IMR-90 (cell line): Measurements from ENCODE around the gene CERS6. TPM values are rescaled to one million over a fixed set of nuclear protein-coding genes. Genes with fewer than 3 reads are reported as not detected.

ENCODE experiments used
- ATAC-seq: fragments of 200-7000 bp; cut with Tn5 transposase; 2 replicates; pipeline ENCODE4 v1.9.1; 2020; ENCODE audit warnings: low read depth, mild to moderate bottlenecking, moderate library complexity
- BruUV-seq: library from RNA; stranded (reverse); fragments of 400-500 nt; replicated peaks from 2 replicates; lab custom pipeline; 2021; lab: Mats Ljungman, UMichigan
- CTCF ChIA-PET: fragments of 300-600 bp; formaldehyde crosslinking; extraction: SDS; loops from one replicate; lab custom pipeline; 2021; ENCODE audit warnings: antibody characterized with exemption; lab: Yijun Ruan, JAX
- POLR2A ChIA-PET: fragments of 300-600 bp; sonication (Branson Sonifier 250); formaldehyde crosslinking; loops from one replicate; lab custom pipeline; 2022; ENCODE audit warnings: antibody characterized with exemption; ENCODE audit not compliant: unreplicated experiment; lab: Charles Lee
- DNase-seq: peaks from one replicate; pipeline ENCODE4 v3.0.0; 2013
- H2AFZ ChIP-seq: replicated peaks from 2 replicates; pipeline ENCODE3; 2013; ENCODE audit warnings: low read length, mild to moderate bottlenecking; ENCODE audit not compliant: poor library complexity
- H2AK5ac ChIP-seq: 2 replicates; pipeline ENCODE4 v1.6.1; 2013; ENCODE audit warnings: low read depth, low read length, inconsistent platforms
- H2AK9ac ChIP-seq: replicated peaks from 2 replicates; pipeline ENCODE3; 2013; ENCODE audit warnings: mild to moderate bottlenecking, low read depth, low read length, moderate library complexity; ENCODE audit not compliant: poor library complexity
- H2BK120ac ChIP-seq: 2 replicates; pipeline ENCODE4 v1.6.1; 2013; ENCODE audit warnings: low read depth, low read length, inconsistent platforms
- H2BK15ac ChIP-seq: 3 replicates; pipeline ENCODE4 v1.6.1; 2013; ENCODE audit warnings: low read depth, low read length, inconsistent platforms
- H2BK20ac ChIP-seq: 2 replicates; pipeline ENCODE4 v1.6.1; 2013; ENCODE audit warnings: low read depth, mild to moderate bottlenecking, inconsistent platforms, low read length, moderate library complexity
- H2BK5ac ChIP-seq: 2 replicates; pipeline ENCODE4 v1.6.1; 2013; ENCODE audit warnings: mild to moderate bottlenecking, low read depth, low read length, inconsistent platforms; ENCODE audit not compliant: poor library complexity, severe bottlenecking
- H3K14ac ChIP-seq: replicated peaks from 2 replicates; pipeline ENCODE4 v1.6.1; 2013; ENCODE audit warnings: low read depth, low read length, inconsistent platforms
- H3K18ac ChIP-seq: 2 replicates; pipeline ENCODE4 v1.6.1; 2013; ENCODE audit warnings: low read depth, low read length, control low read depth
- H3K23ac ChIP-seq: 2 replicates; pipeline ENCODE4 v1.6.1; 2013; ENCODE audit warnings: low read depth, low read length, inconsistent platforms
- H3K27ac ChIP-seq: 2 replicates; pipeline ENCODE4 v1.5.1; 2013; ENCODE audit warnings: mild to moderate bottlenecking, control low read depth, low read length; ENCODE audit not compliant: insufficient read depth
- H3K27me3 ChIP-seq: 2 replicates; pipeline ENCODE4 v1.6.1; 2013; ENCODE audit warnings: low read length; ENCODE audit not compliant: control insufficient read depth, insufficient read depth
- H3K36me3 ChIP-seq: 2 replicates; pipeline ENCODE4 v1.6.1; 2013; ENCODE audit warnings: low read length, mixed read lengths; ENCODE audit not compliant: control insufficient read depth, insufficient read depth
- H3K4ac ChIP-seq: 2 replicates; pipeline ENCODE4 v1.6.1; 2013; ENCODE audit warnings: low read depth, low read length, inconsistent platforms
- H3K4me1 ChIP-seq: 2 replicates; pipeline ENCODE4 v1.6.1; 2013; ENCODE audit warnings: low read length, mixed read lengths; ENCODE audit not compliant: control insufficient read depth, insufficient read depth
- H3K4me2 ChIP-seq: 2 replicates; pipeline ENCODE4 v1.6.1; 2013; ENCODE audit warnings: low read depth, mild to moderate bottlenecking, control low read depth, low read length, moderate library complexity
- H3K4me3 ChIP-seq: 2 replicates; pipeline ENCODE4 v1.5.1; 2013; ENCODE audit warnings: low read depth, mild to moderate bottlenecking, control low read depth, low read length, moderate library complexity; ENCODE audit not compliant: insufficient read depth
- H3K56ac ChIP-seq: 2 replicates; pipeline ENCODE4 v1.6.1; 2013; ENCODE audit warnings: low read length, inconsistent platforms; ENCODE audit not compliant: insufficient read depth; ENCODE audit errors: extremely low read depth
- H3K79me1 ChIP-seq, 2 experiments: 2 replicates each; pipeline ENCODE4 v1.6.1; 2013; ENCODE audit warnings: low read length in 2 of 2, inconsistent platforms in 1 of 2, low read depth in 1 of 2
- H3K9ac ChIP-seq: 2 replicates; pipeline ENCODE4 v1.6.1; 2013; ENCODE audit warnings: low read depth, low read length, control low read depth
- H3K9me1 ChIP-seq: 2 replicates; pipeline ENCODE4 v1.6.1; 2013; ENCODE audit warnings: low read length, inconsistent platforms; ENCODE audit not compliant: insufficient read depth
- H3K9me3 ChIP-seq: 2 replicates; pipeline ENCODE4 v1.6.1; 2013; ENCODE audit warnings: low read length; ENCODE audit not compliant: control insufficient read depth, insufficient read depth
- H4K20me1 ChIP-seq: 2 replicates; pipeline ENCODE4 v1.6.1; 2013; ENCODE audit warnings: low read length, inconsistent platforms; ENCODE audit not compliant: insufficient read depth
- H4K5ac ChIP-seq: 2 replicates; pipeline ENCODE4 v1.6.1; 2013; ENCODE audit warnings: mild to moderate bottlenecking, low read depth, low read length, control low read depth
- H4K8ac ChIP-seq, 2 experiments: 2 replicates each; pipeline ENCODE4 v1.6.1; 2013; ENCODE audit warnings: low read depth in 2 of 2, low read length in 2 of 2, control low read depth in 1 of 2, inconsistent platforms in 1 of 2
- H4K91ac ChIP-seq: 2 replicates; pipeline ENCODE4 v1.6.1; 2013; ENCODE audit warnings: low read depth, low read length, inconsistent platforms; ENCODE audit not compliant: insufficient read depth
- BHLHE40 ChIP-seq: fragments of 150-350 bp; IDR thresholded peaks from 2 replicates; pipeline ENCODE4 v1.6.1; 2016; ENCODE audit warnings: mild to moderate bottlenecking, low read depth, low read length
- CEBPB ChIP-seq: IDR thresholded peaks from 2 replicates; pipeline ENCODE4 v1.6.1; 2012; ENCODE audit warnings: low read depth, low read length, improper control_type of control experiment
- CHD1 ChIP-seq: IDR thresholded peaks from 2 replicates; pipeline ENCODE4 v1.6.1; 2012; ENCODE audit warnings: low read depth, low read length, improper control_type of control experiment
- FOS ChIP-seq: fragments of 150-350 bp; IDR thresholded peaks from 2 replicates; pipeline ENCODE4 v1.6.1; 2016; ENCODE audit warnings: low read depth, low read length
- MAFK ChIP-seq: IDR thresholded peaks from 2 replicates; pipeline ENCODE4 v1.6.1; 2012; ENCODE audit warnings: low read depth, low read length, improper control_type of control experiment
- MAZ ChIP-seq: IDR thresholded peaks from 2 replicates; pipeline ENCODE4 v1.6.1; 2012; ENCODE audit warnings: low read depth, mild to moderate bottlenecking, low read length, improper control_type of control experiment, moderate library complexity, borderline replicate concordance
- MXI1 ChIP-seq: IDR thresholded peaks from 2 replicates; pipeline ENCODE4 v1.6.1; 2012; ENCODE audit warnings: low read depth, mild to moderate bottlenecking, low read length, moderate library complexity, borderline replicate concordance
- NFE2L2 ChIP-seq: fragments of 150-350 bp; IDR thresholded peaks from 2 replicates; pipeline ENCODE4 v1.6.1; 2016; ENCODE audit warnings: low read depth, mild to moderate bottlenecking, low read length
- POLR2A ChIP-seq: IDR thresholded peaks from 2 replicates; pipeline ENCODE4 v1.6.1; 2012; ENCODE audit warnings: mild to moderate bottlenecking, low read depth, low read length
- RAD21 ChIP-seq: IDR thresholded peaks from 2 replicates; pipeline ENCODE4 v1.6.1; 2012; ENCODE audit warnings: low read length, improper control_type of control experiment
- RCOR1 ChIP-seq: IDR thresholded peaks from 2 replicates; pipeline ENCODE4 v1.6.1; 2012; ENCODE audit warnings: mild to moderate bottlenecking, low read length, improper control_type of control experiment; ENCODE audit not compliant: insufficient replicate concordance
- RFX5 ChIP-seq: IDR thresholded peaks from 2 replicates; pipeline ENCODE4 v1.8.0; 2012; ENCODE audit warnings: low read depth, mild to moderate bottlenecking, low read length, moderate library complexity
- SMC3 ChIP-seq: fragments of 150-350 bp; IDR thresholded peaks from 2 replicates; pipeline ENCODE4 v1.6.1; 2016; ENCODE audit warnings: low read depth, mild to moderate bottlenecking, antibody characterized with exemption, low read length, moderate library complexity
- WGBS, 2 experiments: methylation state at CpG; one replicate each; pipeline versions ENCODE4 v1.1.5 to v1.1.7; 2013; ENCODE audit warnings: missing lambda C conversion rate in 2 of 2; ENCODE audit not compliant: insufficient read length in 1 of 2; ENCODE audit errors: extremely low coverage in 2 of 2; 5-methylcytosine and 5-hydroxymethylcytosine counted together
- dilution Hi-C: fragments of 300-500 bp; cut with HindIII; formaldehyde crosslinking; loops from one replicate; pipeline ENCODE4 v1.14.3; 2018; ENCODE audit warnings: low sequenced_read_pairs; ENCODE audit not compliant: unreplicated experiment
- in situ Hi-C: fragments of 300-500 bp; cut with MboI; formaldehyde crosslinking; loops from 3 replicates; pipeline ENCODE4 v1.14.3; 2019; ENCODE audit warnings: low sequenced_read_pairs, inconsistent platforms, mixed read lengths
- intact Hi-C: fragments of 100-400 bp; cut with micrococcal nuclease; formaldehyde crosslinking; loops from 2 replicates; pipeline ENCODE4 v1.10.0; 2022
- polyA plus RNA-seq, 3 experiments: library from polyadenylated mRNA; depleted of rRNA; stranded (reverse); fragments of >200 nt; gene quantifications; 2 replicates each; pipeline ENCODE4 v1.2.3, GENCODE V29; 2012; ENCODE audit warnings: low replicate concordance in 1 of 3
- total RNA-seq: library from RNA; depleted of rRNA; stranded (reverse); fragments of >200 nt; gene quantifications from 2 replicates; pipeline ENCODE4 v1.2.3, GENCODE V29; 2012
- TF ChIP-seq, protein P1 (sequence below): fragments of 150-350 bp; IDR thresholded peaks from 2 replicates; pipeline ENCODE4 v1.6.1; 2017; ENCODE audit warnings: mild to moderate bottlenecking, antibody characterized with exemption, low read length, low read depth
- TF ChIP-seq, protein P2 (sequence below): conservative IDR thresholded peaks from 2 replicates; pipeline ENCODE4 v1.5.1; 2012; ENCODE audit warnings: mild to moderate bottlenecking, low read depth, low read length, improper control_type of control experiment
- TF ChIP-seq, protein P3 (sequence below): fragments of 150-350 bp; IDR thresholded peaks from 2 replicates; pipeline ENCODE4 v1.6.1; 2016; ENCODE audit warnings: low read depth, mild to moderate bottlenecking, low read length, moderate library complexity, borderline replicate concordance

The CERS6 gene
- total and polyA plus RNA-seq, 2 of the 4 experiments (the other 2 are of a cell fraction) = 2.1 to 5.7 TPM

DNA sequence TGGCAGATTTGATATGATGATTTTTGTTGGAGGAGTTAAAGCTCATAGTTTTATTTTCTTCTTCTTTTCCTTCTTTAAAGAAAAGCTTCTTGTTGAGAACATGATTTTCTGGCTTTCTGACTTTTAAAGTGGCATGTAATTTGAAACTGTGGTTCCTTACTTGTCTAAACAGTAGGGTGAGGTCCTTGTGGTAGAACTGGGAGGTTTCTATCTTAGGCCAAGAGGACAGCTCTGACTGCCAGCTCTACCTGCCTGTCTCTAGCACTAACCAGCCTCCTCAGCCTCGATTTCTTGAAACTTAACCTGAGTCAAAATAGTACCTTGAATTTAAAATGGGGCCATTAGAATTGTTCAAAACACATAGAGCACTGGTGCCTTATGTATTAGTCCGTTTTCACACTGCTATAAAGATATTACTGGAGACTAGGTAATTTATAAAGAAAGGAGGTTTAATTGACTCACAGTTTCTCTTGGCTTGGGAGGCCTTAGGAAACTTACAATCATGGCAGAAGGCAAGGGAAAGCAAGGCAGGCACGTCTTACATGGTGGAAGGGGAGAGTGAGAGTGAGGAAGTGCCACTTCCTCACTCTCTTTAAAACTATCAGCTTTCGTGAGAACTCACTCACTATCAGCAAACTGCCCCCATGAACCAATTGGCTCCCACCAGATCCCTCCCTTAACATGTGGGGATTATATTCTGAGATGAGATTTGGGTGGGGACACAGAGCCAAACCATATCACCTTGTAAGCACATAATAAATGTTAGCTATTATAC, 119.0 kb downstream of the CERS6 start:
- H3K9me1 ChIP-seq = no peaks in the 10 kb centered on the region
- no peaks in the 10 kb centered on the region for H3K79me1 ChIP-seq
- H3K14ac ChIP-seq = no peak overlapping the region
- no peaks in the 10 kb centered on the region for H3K27me3 ChIP-seq
- H3K27ac ChIP-seq = no peak overlapping the region
- intact Hi-C loops (no loop called here), in situ Hi-C loops (no loop called here), dilution Hi-C loops (no loop called here)
- H4K5ac ChIP-seq = no peak overlapping the region
- peak; percentile 27; the same call in 1 of the 2 replicates for ATAC-seq
- H3K23ac ChIP-seq = no peak overlapping the region
- H2BK120ac ChIP-seq = no peak overlapping the region
- H3K56ac ChIP-seq = no peak overlapping the region
- H2BK5ac ChIP-seq = no peak overlapping the region
- no peak overlapping the region for H2AFZ ChIP-seq
- no peak overlapping the region for H3K18ac ChIP-seq
- H3K4me2 ChIP-seq = no peak overlapping the region
- H3K4me1 ChIP-seq = no peaks in the 10 kb centered on the region
- no TSS peak for BruUV-seq
- no peaks in the 10 kb centered on the region for H4K20me1 ChIP-seq
- TF ChIP-seq MXI1 (no peak), CHD1 (no peak), CEBPB (no peak), RAD21 (no peak), RFX5 (no peak), BHLHE40 (no peak), SMC3 (no peak), NFE2L2 (no peak), MAFK (no peak), FOS (no peak), RCOR1 (no peak), POLR2A (no peak), MAZ (no peak)
- TF ChIP-seq, protein P1, sequence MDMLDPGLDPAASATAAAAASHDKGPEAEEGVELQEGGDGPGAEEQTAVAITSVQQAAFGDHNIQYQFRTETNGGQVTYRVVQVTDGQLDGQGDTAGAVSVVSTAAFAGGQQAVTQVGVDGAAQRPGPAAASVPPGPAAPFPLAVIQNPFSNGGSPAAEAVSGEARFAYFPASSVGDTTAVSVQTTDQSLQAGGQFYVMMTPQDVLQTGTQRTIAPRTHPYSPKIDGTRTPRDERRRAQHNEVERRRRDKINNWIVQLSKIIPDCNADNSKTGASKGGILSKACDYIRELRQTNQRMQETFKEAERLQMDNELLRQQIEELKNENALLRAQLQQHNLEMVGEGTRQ = no peak
- TF ChIP-seq, protein P2, sequence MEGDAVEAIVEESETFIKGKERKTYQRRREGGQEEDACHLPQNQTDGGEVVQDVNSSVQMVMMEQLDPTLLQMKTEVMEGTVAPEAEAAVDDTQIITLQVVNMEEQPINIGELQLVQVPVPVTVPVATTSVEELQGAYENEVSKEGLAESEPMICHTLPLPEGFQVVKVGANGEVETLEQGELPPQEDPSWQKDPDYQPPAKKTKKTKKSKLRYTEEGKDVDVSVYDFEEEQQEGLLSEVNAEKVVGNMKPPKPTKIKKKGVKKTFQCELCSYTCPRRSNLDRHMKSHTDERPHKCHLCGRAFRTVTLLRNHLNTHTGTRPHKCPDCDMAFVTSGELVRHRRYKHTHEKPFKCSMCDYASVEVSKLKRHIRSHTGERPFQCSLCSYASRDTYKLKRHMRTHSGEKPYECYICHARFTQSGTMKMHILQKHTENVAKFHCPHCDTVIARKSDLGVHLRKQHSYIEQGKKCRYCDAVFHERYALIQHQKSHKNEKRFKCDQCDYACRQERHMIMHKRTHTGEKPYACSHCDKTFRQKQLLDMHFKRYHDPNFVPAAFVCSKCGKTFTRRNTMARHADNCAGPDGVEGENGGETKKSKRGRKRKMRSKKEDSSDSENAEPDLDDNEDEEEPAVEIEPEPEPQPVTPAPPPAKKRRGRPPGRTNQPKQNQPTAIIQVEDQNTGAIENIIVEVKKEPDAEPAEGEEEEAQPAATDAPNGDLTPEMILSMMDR = no peak
- TF ChIP-seq, protein P3, sequence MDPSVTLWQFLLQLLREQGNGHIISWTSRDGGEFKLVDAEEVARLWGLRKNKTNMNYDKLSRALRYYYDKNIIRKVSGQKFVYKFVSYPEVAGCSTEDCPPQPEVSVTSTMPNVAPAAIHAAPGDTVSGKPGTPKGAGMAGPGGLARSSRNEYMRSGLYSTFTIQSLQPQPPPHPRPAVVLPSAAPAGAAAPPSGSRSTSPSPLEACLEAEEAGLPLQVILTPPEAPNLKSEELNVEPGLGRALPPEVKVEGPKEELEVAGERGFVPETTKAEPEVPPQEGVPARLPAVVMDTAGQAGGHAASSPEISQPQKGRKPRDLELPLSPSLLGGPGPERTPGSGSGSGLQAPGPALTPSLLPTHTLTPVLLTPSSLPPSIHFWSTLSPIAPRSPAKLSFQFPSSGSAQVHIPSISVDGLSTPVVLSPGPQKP = no peak
- no peaks in the 10 kb centered on the region for H3K36me3 ChIP-seq
- ChIA-PET CTCF (no interaction called here), POLR2A (no interaction called here)
- no peak overlapping the region for H3K4me3 ChIP-seq
- H2BK15ac ChIP-seq = no peak overlapping the region
- no peak overlapping the region for H4K91ac ChIP-seq
- no peaks in the 10 kb centered on the region for H3K9me3 ChIP-seq
- H3K4ac ChIP-seq = no peak overlapping the region
- no peak overlapping the region for H2AK5ac ChIP-seq
- no peak overlapping the region for H2AK9ac ChIP-seq
- H2BK20ac ChIP-seq = no peak overlapping the region
- H3K9ac ChIP-seq = no peak overlapping the region
- H4K8ac ChIP-seq = no peak overlapping the region
- no CpG with 5 or more reads among the region's 4 CpGs for WGBS, 2 experiments
- peak; percentile 15 for DNase-seq
